DMS79 treated with DMSO at 0.1 percent for 48 hours (cell line): ENCODE results near the gene GALNT7.

ENCODE experiments used
- DNase-seq: peaks from one replicate; lab custom pipeline; 2025; lab: John Stamatoyannopoulos, UW

Gene GALNT7

DNA sequence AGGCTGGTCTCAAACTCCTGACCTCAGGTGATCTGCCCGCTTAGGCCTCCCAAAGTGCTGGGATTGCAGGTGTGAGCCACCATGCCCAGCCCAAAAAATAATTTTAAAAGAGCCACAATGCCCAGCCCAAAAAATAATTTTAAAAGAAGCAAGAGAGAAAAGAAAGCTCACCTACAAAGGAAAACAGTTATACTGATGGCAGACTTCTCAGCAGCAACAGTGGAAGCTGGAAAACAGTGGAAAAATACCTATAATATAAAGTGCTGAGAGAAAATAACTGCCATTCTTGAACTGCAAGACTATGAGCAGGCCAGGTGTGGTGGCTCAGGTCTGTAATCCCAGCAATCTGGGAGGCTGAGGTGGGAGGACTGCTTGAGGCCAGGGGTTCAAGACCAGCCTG, 178.9 kb downstream of the GALNT7 start:
- no peak for DNase-seq

DNA sequence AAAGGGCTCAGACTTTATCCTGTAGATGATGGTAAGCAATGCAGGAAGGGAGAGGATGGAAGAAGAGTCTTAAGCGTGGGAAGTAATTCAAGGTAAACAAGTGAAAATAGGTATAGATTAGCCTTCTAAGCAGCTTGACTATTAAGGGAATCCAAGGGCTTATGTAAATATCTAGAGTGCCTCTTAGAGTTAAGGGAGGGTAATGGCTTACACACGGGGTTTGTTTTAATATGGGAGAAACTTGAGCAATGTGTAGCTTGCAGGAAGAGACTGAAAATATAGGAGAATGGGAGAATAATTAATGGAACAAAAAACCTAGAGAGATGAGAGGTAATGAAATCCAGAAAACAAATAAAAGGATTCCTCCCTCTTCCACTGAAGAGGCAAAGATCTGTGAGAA, 189.3 kb downstream of the GALNT7 start:
- peak; percentile 26 for DNase-seq

DNA sequence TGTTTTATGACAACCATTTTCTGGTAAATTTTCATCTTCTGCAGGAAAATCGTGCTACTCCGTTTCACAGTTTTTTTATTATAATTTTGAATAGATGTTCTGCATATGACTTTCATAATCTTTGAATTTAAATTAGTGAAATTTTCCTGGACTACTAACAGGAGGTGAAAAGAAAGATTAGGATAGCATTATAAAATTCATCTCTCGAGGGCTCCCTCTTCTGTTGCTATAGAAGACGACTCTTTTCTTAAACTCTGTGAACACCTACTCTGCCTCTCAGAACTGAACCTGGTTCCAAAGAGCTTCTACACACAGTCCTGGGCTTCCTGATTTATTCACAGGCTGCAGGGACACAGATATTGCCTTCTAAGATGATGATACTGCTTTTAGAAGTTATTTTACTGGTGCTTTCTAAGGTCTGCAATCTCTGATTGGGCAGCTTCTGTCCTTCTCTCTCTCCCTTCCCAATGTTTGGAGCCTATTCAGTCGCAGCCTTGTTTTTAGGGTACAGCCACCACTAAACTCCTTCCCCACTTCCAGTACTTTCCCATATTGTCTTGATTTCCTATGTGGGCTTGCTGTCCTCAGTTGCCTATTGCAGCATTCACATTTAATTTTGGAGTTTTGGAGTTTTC, 192.1 kb downstream of the GALNT7 start:
- no peak for DNase-seq

DNA sequence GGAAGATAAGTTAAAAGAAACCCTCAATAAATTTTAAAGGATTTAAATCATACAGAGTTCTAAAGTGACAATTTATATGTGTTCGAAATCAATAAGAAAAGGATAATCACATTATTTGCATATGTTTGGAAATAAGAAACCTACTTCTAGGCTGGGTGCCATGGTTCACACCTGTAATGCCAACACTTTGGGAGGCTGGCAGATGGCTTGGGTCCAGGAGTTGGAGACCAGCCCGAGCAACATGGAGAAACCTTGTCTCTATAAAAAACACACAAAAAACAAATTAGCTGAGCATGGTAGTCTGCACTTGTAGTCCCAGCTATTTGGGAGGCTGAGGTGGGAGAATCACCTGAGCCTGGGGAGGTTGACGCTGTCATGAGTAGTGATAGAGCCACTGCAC, 194.1 kb downstream of the GALNT7 start:
- DNase-seq = no peak

DNA sequence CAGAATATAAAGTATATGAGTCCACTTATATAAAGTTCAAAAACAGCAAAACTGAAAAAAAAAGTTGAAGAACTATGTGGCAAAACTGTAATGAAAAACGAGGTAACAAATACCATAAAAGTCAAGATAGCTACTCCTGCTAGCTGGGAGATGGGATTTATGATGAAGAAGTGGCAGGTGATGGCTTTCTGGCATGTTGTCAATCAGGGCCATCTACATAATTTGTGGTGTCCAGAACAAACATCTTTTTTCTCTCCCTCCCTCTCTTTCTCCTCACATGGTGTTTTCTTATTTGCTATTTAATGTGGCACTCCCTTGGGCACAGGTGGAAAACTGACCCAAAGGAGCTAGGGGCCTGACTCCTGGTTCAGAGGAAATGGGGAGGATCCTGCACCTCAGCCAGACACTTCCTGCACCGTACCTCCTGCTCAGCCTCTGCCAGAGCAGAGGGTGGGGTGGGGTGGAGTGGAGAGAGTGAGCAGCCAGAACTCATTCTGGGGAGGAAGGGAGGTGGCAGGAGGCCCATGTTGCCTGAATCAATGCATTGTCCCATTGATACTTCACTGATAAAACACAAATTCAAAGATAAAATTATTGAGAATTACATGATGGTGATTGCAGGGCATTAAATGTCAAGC, 196.9 kb downstream of the GALNT7 start:
- DNase-seq = no peak

DNA sequence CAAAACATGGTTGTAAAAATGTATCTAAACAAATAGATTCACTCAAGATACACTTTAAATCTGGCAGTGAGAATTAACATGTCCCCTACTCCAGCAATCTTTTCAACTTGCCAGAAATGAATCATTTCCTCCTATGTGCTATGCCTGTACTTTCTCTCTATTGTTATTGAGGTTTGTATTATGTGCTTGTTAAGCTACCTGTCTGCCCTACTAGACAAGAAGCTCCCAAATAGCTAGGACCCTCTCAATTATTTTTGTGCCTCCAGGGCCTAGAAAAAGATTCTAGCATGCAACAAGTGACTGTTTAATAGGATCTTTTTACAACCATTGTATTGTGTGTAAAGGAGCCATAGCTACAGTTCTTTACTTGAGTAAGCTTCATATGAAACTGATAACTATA, 198.7 kb downstream of the GALNT7 start:
- DNase-seq = no peak

DNA sequence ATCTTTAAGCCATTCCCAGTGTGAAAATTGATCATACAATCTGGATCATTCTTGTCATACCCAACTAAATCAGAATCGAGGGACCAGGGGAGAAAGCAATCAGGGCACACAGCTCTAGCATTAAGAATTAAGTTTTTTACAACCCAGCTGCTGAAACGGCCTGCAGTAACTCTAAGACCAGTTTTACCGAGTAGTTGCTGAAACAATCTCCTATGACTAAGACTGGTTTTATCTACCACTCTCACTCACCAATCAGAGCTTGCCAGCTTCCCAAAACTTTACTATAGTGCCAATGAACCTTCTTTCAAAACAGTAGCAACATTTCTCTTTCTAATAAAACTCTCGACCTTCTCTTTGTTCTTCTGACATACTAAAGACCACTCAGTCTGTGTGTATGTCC, 199.3 kb downstream of the GALNT7 start:
- DNase-seq = no peak

DNA sequence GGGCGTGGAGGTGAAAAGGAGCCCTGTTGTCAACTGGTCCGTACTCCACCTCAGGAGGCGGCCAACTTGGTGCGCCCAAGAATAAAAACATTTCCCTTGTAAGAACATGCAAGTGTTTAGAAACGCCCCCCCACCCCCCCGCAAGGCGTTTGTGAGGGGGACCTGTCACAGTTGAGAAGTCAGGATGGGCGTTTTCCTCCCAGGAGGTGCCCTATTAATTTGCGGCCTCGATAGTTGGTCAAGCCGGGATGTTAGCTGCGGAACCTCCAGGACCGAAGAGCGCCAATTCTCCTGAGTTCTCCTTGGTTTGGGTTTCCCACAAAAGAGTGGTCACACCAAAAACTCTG, 201.5 kb downstream of the GALNT7 start:
- no peak for DNase-seq

DNA sequence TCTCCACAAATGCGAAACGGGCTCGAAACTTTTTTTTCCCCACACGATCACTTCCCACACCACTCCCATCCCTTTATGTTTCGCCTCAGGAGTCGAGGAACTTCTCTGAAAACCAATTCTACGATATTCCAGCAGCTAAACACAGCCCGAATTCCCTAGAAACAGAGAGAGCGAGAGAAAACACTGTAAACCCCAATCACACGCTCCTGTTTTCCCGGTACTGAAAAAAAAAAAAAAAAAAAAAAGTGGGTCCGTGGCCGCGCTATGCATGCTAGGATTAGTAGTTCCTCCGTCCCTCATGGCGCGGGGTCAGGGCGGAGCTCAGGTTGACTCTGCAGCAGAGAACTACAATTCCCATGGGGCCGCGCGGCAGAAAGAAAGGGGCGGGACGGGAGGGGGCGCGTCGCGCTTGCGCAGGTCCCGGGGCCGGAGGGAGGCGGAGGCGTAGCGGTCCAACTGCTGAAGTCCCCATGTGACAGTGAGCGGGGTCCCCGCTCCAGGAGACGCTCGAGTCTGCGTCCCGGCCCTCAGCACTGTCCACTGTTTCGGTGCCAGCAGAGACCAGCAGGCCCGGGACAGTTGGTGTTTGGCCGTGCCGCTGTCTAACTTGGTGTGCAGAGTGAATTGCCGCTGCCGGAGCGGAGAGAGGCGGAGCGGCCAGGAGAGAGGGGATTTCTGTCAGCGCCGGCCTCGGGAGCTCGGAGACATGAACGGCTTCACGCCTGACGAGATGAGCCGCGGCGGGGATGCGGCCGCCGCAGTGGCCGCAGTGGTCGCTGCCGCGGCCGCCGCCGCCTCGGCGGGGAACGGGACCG, 202.1 kb downstream of the GALNT7 start, which contains the start of gene SAP30:
Gene SAP30, plus strand, starts transcription at position 478 of the 815 bp plus-strand sequence. Its CDS starts 229 bp downstream, at position 707.
- peak; percentile 90 for DNase-seq

DNA sequence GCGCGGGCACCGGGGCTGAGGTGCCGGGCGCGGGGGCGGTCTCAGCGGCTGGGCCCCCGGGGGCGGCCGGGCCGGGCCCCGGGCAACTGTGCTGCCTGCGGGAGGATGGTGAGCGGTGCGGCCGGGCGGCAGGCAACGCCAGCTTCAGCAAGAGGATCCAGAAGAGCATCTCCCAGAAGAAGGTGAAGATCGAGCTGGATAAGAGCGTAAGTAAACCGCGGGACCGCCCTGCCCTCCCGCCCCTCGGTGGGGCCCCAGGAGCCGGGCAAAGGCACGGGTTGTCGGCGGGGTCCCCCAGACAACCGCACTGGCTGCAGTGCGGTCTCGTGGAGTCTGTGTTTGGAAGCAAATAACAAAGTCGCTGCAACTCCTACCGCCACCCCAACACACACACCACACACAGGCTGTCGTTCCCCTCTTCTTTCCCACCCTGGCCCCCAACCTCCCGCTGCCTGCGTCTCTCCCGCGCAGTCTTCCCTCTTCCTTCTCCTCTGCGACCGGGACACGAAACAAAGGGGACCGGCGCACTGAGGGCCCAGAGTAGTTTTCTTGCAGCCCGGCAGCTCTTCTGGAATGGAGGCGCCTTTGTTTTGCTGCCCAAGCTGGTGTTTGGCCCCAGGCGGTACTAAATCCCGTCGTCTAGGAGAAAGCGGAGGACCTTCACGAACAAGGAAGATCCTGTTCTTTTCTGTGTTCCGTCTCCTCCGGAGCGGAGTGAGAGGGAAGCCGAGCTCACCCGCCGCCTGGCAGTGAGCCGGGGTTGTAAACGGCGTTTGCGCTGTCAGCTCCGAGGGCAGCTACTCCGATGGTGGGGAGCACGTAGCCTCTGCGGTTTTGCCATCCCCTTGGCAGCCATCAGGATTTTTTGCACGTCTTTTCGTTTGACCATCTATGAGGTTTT, 202.9 kb downstream of the GALNT7 start:
- peak; percentile 58 for DNase-seq
